Adrenal gland (tissue), 5 donors: ENCODE measurements around the gene URM1.
"Not testable (repeated sequence)": the region's sequence is repeated elsewhere in the genome, so short reads cannot be mapped to it uniquely, and the experiment has no call there.

Source experiments
- CTCF ChIP-seq, 6 experiments: fragments of 450-650 bp in 4 of 6; fragments of 200-600 bp in 2 of 6; sonication (generic) in 1 of 6; IDR thresholded peaks; 1 replicate in 5 of 6; 2 replicates in 1 of 6; pipeline versions ENCODE4 v1.5.1 to v1.8.0; 2016 to 2021; ENCODE audit warnings: antibody characterized with exemption in 6 of 6, mild to moderate bottlenecking in 2 of 6, moderate library complexity in 1 of 6
- POLR2A ChIP-seq, 2 donors: fragments of 450-650 bp; IDR thresholded peaks; one replicate each; pipeline ENCODE4 v1.6.1; 2017; ENCODE audit warnings: antibody characterized with exemption in 2 of 2, mild to moderate bottlenecking in 2 of 2, moderate library complexity in 1 of 2
- donor health status: DM: no; HTN: no; CAD: no.

DNA sequence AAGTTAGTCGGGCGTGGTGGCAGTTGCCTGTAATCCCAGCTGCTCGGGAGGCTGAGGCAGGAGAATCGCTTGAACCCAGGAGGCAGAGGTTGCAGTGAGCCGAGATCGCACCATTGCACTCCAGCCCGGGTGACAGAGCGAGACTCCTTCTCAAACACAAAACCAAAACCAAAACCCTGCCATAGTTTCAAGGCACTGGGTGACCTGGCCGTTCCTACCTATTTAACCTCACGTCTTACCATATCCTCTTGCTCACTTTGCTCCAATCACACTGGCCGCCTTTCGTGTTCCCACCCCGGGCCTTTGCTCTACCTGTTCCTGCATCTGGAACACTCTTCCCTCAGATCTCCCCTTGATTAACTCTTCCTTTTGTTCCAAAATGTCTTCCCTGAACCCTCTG lies 42.6 kb downstream of the URM1 start:
- not testable (repeated sequence) for TF ChIP-seq CTCF, POLR2A (IDR thresholded peaks at IDR 0.05)
